AG09309 (cell line): ENCODE results near the gene GPR15.

Experiments
- DNase-seq: peaks from one replicate; pipeline ENCODE4 v3.0.0-alpha.2; 2010; ENCODE audit warnings: low read depth
- H3K4me3 ChIP-seq: 2 replicates; pipeline ENCODE4 v1.5.1; 2011; ENCODE audit warnings: mild to moderate bottlenecking, low read depth, low read length, moderate library complexity; ENCODE audit not compliant: control insufficient read depth
- TF ChIP-seq, protein P1 (sequence below): IDR thresholded peaks from 2 replicates; pipeline ENCODE4 v1.5.1; 2011; ENCODE audit warnings: mild to moderate bottlenecking, low read depth, low read length, inconsistent platforms; ENCODE audit not compliant: insufficient read depth, control insufficient read depth; ENCODE audit errors: missing control alignments

The GPR15 gene

DNA sequence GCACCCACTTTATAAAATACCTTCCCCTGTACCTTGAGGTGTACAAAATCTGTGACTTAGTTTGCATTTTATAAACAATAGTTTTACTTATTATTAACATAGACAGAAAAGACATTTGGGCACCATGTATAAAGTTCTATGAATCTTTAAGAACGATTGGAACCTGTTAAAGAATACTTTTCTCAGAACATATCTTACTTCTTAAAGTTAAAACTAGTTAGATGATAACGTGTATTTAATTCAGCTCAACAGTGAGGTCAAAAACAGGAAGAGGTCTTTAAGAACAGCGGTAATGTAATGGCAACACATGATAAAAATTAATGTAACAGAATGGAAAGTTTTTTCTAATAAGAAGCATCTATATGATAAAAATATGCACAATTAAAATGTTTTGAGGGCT is 36.6 kb downstream of the GPR15 start:
- H3K4me3 ChIP-seq, result no peak overlapping the region
- DNase-seq, result no peak
- TF ChIP-seq, protein P1, sequence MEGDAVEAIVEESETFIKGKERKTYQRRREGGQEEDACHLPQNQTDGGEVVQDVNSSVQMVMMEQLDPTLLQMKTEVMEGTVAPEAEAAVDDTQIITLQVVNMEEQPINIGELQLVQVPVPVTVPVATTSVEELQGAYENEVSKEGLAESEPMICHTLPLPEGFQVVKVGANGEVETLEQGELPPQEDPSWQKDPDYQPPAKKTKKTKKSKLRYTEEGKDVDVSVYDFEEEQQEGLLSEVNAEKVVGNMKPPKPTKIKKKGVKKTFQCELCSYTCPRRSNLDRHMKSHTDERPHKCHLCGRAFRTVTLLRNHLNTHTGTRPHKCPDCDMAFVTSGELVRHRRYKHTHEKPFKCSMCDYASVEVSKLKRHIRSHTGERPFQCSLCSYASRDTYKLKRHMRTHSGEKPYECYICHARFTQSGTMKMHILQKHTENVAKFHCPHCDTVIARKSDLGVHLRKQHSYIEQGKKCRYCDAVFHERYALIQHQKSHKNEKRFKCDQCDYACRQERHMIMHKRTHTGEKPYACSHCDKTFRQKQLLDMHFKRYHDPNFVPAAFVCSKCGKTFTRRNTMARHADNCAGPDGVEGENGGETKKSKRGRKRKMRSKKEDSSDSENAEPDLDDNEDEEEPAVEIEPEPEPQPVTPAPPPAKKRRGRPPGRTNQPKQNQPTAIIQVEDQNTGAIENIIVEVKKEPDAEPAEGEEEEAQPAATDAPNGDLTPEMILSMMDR, result no peak

DNA sequence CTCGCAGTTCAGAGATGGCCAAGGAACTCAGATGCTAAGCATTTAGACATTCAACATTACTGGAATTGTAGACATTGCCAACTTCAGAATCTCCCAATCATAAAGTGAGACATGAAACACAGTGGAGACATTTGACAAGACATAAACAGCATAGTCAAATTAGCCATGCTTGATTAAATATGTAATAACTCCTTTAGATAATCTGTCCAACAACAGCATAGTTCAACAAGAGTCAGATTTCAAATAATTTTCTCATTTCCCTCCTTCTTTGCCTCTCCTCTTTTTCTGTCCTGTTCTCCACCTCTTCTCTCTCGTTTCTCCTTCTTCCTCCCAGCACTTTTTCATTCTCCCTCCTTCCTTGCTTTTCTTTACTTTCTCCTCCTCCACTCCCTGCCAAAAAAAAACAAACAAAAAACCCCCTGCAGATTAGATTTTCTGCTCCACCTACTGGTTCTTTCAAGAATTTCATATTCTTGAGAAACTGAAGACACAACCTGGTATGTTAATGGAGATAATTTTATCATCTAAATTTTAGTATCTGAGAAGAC is 41.5 kb downstream of the GPR15 start:
- no peak for DNase-seq
- no peak overlapping the region for H3K4me3 ChIP-seq
- TF ChIP-seq, protein P1, result peak; percentile 48

DNA sequence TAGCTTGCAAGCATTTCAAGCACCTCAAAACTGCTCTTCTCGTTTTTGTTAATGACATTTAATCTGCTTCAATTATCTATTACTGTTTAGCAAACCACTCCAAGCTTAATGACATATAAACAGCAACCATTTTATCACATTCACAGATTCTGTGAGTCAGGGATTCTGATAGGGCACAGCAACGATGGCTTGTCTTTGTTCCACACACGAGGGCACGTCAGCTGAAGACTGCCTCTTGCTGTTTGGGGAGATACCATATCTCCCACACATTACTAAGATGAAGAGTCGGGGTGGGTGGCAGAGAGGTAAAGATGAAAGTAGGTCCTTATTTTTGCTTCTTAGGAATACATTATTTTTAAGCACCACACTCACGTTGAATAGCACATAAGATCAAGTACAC is 42.4 kb downstream of the GPR15 start:
- H3K4me3 ChIP-seq, result no peak overlapping the region
- DNase-seq, result no peak
- TF ChIP-seq, protein P1, result no peak

DNA sequence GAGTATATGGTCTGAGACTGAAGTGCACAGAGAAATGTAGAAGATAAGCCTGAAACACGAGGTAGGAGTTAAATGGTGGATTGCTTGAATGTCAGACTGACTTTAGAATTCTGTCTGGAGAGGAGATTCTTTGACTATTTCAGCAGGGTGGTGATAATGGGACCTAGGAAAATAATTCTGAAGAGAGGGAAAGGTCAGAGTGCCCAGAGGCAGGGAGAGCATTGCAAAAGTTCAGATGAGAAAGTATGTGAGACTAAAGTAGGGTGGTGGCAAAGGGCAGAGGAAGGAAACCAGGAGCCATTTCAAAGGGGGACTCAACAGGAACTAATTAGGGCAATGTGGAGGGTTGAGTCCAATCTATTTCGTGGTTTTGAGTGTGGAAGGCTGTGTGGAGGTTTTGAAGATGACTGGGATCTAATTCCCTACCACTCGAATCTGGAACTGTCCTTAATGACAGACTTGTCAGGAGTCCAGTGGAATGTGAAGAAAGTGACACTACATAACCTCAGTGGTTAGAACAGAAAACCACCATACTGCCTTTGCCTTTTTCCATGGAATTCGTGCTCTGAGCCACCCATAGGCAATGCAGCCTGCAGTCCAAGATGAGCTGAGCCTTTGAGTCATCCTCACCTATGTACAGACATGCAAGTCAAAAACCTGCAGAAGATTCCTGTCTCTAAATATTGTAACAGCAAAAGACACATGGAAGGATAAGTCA is 45.6 kb downstream of the GPR15 start:
- no peak overlapping the region for H3K4me3 ChIP-seq
- TF ChIP-seq, protein P1, result no peak
- peak; percentile 17 for DNase-seq

DNA sequence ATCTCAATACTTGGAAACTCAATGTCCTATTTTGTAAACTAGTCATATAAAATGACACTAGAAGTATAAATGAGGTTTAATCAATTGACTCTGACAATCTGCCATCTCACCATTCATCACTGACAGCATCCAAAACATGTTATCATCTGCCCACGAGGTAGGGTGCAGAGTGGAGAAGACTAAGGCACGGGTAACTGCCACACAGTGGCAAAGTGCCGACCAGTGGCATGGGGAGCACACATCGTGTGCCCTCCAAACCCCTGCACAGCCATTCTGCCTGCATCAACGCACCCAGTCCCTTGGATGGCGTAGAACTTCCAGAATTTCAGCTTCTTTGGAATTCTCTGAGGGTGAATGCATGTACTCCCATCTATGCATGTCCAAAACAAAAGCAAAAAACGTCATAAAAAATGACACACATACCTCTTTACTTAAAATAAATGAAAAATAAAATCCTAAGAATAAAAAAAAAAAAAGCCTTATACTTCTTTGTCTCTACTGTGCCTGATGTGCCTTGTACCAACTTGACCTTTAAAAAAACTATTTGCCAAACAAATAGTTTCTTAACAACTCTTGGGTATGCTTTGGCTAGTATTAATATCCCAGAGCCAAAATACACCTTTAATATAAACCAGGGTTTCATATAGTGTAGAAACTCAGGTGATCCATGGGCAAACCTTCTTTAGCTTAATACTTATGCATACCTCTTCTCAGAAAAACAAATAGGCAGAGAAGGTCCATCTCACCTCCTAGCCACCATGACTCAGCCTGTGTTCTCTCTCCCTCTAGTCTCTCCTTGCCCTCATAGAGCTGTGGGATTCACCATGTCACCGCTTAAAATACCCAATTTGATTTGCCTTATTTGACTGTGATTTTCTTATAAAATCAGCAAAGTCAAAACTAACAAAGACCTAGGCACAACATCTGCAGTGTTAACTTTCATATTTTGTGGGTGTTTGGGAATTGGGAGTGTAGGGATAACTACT is 48.9 kb downstream of the GPR15 start:
- H3K4me3 ChIP-seq, result no peak overlapping the region
- TF ChIP-seq, protein P1, result no peak
- DNase-seq, result no peak

DNA sequence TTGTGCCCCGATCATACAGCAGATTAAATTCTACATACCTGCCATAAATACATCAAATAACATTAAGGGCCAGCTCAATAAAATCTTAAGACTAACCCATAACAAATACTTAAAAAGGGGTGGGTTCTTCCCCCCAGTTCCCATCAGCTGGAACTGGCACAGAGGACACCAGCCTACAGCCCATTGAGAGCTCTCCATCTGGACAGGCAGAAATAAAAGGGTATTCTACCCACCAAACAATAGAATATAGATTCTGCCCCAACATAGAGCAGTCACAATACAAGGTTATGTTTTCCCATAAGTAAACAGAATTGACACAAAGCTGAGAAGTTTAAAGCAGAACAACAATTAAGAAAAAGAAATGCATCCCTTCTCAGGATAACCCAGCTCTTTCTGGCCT is 49.7 kb downstream of the GPR15 start:
- DNase-seq, result no peak
- TF ChIP-seq, protein P1, result no peak

More for the DNA sequence above, 49.7 kb downstream of the GPR15 start:
- no peak overlapping the region for H3K4me3 ChIP-seq
